GM21526 (cell line): ENCODE results near the gene EMC9.
A peak's percentile ranks its signal among the peaks of the same experiment; 100 is the strongest.

Experiments used
- ATAC-seq: cut with Tn5 transposase; IDR thresholded peaks from one replicate; pipeline ENCODE4 v1.9.1; 2021; ENCODE audit warnings: moderate library complexity; ENCODE audit not compliant: unreplicated experiment, low FRiP score

The EMC9 gene

DNA sequence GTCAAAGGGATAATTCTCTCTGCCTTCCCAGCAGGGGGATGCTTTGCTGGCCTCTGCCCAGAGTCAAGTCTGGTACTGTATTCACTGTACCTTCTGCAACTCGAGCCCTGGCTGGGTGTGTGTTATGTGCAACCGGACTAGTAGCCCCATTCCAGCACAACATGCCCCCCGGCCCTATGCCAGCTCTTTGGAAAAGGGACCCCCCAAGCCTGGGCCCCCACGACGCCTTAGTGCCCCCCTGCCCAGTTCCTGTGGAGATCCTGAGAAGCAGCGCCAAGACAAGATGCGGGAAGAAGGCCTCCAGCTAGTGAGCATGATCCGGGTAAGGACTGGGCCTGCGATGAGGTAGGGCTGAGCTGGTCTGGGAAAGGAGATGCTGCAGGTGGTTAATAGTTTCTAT is 9.2 kb upstream of the EMC9 start:
- ATAC-seq = no peak

DNA sequence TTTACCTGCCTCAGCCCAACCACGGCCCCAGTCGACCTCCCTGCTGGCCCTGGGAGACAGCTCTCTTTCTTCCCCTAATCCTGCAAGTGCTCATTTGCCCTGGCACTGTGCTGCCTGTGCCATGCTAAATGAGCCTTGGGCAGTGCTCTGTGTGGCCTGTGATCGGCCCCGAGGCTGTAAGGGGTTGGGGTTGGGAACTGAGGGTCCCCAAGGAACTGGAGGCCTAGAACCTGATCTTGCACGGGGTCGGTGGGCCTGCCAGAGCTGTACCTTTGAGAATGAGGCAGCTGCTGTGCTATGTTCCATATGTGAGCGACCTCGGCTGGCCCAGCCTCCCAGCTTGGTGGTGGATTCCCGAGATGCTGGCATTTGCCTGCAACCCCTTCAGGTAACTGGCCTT is 8.7 kb upstream of the EMC9 start:
- no peak for ATAC-seq

DNA sequence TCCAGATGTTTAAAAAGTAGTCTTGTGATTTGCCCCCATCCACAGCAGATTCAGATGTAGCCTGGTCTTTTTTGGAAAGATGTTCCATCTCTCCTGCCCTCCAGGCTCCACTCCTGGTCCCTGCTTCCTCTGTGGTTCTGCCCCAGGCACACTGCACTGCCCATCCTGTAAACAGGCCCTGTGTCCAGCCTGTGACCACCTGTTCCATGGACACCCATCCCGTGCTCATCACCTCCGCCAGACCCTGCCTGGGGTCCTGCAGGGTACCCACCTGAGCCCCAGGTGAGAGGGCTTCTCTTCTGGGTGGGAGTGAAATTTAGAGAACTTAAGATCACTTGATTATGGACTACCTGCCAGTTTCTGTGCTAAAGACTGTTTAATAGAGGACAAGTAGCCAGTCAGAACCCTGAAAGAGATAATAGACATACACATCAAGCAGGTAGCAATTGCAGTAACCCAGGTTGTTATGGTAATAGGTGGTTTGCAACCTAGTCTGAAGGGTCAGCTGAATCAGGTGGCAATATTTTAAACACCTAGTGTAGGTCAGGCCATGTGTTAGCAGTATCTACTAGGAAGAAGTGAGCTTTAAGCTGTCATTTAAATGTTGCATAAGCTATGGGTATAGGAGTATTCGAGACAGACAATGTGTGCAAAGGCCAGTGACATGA is 8.0 kb upstream of the EMC9 start:
- ATAC-seq = no peak

- ATAC-seq = no peak
Measured at GRCh38 chr14:24147761-24148428, 6.5 kb upstream of the EMC9 start.

- ATAC-seq = peak; percentile 65
Measured at GRCh38 chr14:24146978-24147760, 5.8 kb upstream of the EMC9 start, which contains the start of gene RNF31. TSS of gene RNF31 (plus strand) at chr14:24147498. CDS start at chr14:24147699, 201 bp downstream.

DNA sequence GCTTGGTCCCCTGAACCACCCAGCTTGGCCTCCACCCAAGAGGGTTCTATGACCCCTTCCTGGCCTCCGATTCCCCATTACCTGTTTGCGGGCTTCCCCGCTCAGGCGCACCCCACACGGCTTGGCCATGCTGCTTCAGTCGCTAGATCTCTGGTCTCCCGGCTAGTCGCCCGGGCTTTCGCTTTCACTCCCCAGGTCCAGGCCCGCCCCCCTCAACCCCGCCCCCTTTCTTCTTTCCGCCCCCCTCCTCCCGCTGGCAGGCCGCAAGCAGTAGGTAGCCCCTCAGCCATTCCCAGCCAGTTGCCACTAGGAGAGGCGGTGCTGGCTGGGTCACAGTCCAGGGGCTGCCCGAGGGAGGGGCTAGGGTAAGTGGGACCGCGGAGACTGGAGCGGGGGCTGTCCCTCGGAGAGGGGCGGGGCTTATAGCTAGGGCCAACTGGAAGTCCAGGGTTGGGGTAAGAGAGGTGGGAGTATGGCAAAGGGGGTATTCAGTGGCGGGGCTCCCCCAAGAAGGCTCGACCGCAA is 5.1 kb upstream of the EMC9 start, which contains the start of gene PSME2:
TSS of gene PSME2 (minus strand) at position 158 of the 525 bp plus-strand sequence. CDS start at position 129, 29 bp downstream.
- peak; percentile 44 for ATAC-seq

DNA sequence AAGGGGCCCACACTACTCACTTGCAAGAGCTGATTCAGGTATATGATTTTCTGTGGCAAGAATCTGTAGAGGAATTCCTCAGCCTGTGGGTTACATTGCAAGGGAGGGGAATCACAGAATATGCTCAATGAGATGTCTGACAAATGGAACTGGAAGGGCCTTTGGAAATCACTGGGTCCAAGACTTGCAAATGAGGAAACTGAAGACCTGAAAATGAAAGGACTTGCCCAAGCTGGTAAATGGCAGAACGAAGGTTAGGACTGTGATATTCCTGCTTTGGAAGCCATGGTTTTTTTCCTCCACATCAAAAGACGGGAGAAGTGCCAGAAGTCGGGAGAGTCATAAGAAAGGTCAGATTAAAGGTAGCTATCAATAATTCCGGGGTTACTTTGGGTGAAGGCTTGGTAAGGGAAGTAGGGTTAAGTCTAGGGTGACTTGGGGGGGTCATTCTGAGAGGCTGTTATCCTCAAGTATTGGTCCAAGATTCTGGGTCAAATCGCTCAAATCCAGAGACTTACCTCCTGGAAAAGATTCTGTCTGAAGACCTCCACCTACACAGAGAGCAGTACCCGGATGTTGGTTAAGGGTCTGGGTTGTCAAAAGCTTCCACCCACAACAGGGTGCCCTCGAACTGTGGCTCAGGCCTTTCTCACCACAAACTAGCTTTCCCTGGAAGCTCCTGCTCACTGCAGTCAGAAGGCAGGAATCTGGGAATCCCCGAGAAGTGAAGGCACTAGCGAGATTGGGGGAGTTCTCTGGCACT is 4.5 kb upstream of the EMC9 start:
- no peak for ATAC-seq

- ATAC-seq = no peak
Measured at GRCh38 chr14:24145219-24145618, 3.8 kb upstream of the EMC9 start.

- ATAC-seq = no peak
Measured at GRCh38 chr14:24144451-24144850, 3.1 kb upstream of the EMC9 start.

GRCh38 chr14:24143511-24143910 is 2.1 kb upstream of the EMC9 start:
- no peak for ATAC-seq

- ATAC-seq = no peak
Measured at GRCh38 chr14:24139272-24139934, 2.0 kb downstream of the EMC9 start.

- no peak for ATAC-seq
Measured at GRCh38 chr14:24138396-24139271, 2.8 kb downstream of the EMC9 start.

GRCh38 chr14:24137529-24138395 is 3.6 kb downstream of the EMC9 start:
- ATAC-seq = no peak

- ATAC-seq = no peak
Measured at GRCh38 chr14:24136684-24137528, 4.5 kb downstream of the EMC9 start.

- ATAC-seq = peak; percentile 71
Measured at GRCh38 chr14:24135834-24136683, 5.3 kb downstream of the EMC9 start, which contains the start of gene PSME1. TSS of gene PSME1 (plus strand) at chr14:24136194. CDS start at chr14:24136263, 69 bp downstream.

DNA sequence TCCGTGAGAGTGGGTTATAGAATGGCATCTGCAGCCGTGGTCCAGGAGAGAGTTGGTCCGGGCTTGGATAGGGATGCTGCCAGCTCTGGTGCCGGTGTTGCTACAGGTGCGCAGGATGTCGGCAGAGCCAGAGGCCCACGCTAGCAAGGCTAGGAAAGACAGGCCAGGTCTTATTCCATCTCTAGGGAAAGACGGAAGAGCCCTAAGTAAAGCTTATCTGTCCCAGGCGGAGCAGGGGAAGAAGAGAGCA is 5.9 kb downstream of the EMC9 start:
- ATAC-seq = peak; percentile 4
